Thyroid gland (tissue), 4 donors: ENCODE measurements around the gene GLG1.

Source experiments
- POLR2A ChIP-seq, 2 donors: fragments of 450-650 bp; IDR thresholded peaks; one replicate each; pipeline ENCODE4 v1.6.1; 2017; ENCODE audit warnings: antibody characterized with exemption in 2 of 2, mild to moderate bottlenecking in 2 of 2, moderate library complexity in 1 of 2
- TF ChIP-seq, protein P1 (sequence below), 6 experiments: fragments of 200-600 bp in 3 of 6; fragments of 450-650 bp in 3 of 6; sonication (generic) in 3 of 6; IDR thresholded peaks; one replicate each; pipeline ENCODE4 v1.5.1; 2016 to 2019; ENCODE audit warnings: antibody characterized with exemption in 6 of 6, mild to moderate bottlenecking in 2 of 6, inconsistent platforms in 1 of 6, moderate library complexity in 1 of 6

DNA sequence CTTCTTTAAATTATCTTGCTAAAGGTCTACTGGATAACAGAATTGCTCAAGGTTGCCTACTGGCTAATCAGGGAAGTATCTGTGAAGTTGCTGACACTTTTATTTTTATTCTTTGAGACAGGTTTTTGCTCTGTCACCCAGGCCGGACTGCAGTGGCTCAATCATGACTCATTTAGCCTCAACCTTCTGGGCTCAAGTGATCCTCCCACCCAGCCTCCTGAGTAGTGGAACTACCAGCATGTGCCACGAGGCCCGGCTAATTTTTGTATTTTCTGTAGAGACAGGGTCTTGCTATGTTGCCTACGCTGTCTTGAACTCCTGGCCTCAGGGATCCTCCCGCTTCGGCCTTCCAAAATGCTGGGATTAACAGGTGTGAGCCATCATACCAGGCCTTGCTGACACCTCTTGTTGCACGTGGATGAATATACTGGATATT lies 43.1 kb downstream of the GLG1 start:
- no peak for TF ChIP-seq POLR2A (IDR thresholded peaks at IDR 0.05)
- TF ChIP-seq, protein P1, sequence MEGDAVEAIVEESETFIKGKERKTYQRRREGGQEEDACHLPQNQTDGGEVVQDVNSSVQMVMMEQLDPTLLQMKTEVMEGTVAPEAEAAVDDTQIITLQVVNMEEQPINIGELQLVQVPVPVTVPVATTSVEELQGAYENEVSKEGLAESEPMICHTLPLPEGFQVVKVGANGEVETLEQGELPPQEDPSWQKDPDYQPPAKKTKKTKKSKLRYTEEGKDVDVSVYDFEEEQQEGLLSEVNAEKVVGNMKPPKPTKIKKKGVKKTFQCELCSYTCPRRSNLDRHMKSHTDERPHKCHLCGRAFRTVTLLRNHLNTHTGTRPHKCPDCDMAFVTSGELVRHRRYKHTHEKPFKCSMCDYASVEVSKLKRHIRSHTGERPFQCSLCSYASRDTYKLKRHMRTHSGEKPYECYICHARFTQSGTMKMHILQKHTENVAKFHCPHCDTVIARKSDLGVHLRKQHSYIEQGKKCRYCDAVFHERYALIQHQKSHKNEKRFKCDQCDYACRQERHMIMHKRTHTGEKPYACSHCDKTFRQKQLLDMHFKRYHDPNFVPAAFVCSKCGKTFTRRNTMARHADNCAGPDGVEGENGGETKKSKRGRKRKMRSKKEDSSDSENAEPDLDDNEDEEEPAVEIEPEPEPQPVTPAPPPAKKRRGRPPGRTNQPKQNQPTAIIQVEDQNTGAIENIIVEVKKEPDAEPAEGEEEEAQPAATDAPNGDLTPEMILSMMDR (IDR thresholded peaks at IDR 0.05), result no peak
